GM12892 (cell line): ENCODE measurements around the gene SEC14L1.

Experiments
- POLR2A ChIP-seq: IDR thresholded peaks from 2 replicates; pipeline ENCODE4 v1.6.1; 2011; ENCODE audit warnings: low read depth, low read length, control low read depth
- POLR2AphosphoS5 ChIP-seq: IDR thresholded peaks from 2 replicates; pipeline ENCODE4 v1.6.1; 2011; ENCODE audit warnings: low read depth, low read length, control low read depth
- TAF1 ChIP-seq: IDR thresholded peaks from 2 replicates; pipeline ENCODE4 v1.6.1; 2011; ENCODE audit warnings: low read depth, mild to moderate bottlenecking, control low read depth, low read length, borderline replicate concordance

DNA sequence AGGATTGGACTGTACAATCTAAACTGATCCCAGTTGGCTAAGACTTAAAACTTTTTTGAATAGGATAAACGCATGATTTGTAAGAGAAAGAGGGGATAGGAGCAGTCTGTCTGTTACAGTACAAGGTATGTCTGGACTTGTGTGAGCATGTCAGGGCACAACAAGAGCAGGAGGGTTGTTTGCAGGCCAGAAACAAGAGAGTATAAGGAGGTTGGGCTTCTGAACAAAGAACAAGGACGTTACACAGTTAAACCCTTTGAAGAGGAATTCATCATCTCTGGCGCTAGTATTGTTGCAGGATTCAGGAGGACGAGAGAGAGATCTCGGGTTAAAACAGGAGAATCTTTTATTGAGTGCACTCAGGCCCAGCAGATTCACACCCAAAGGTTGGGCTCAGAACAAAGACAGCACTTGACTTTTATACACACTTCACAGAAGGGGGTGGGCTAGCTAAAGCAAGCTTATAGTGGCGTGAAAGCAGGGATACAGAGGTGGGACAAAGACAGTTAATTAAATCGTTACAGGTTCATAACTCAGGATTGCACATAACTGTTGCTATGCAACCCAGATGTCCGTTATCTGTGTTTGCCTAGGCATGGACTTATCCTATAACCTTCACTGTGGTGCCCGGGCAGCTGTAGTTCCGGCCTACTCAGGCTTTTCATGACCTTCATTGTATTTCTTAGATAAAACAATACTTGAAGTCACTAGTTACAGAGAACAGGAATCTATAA is 34.3 kb downstream of the SEC14L1 start:
- no peak for TF ChIP-seq POLR2A
- no peak for TF ChIP-seq TAF1
- TF ChIP-seq POLR2AphosphoS5, result no peak
